Smooth muscle cell of the pulmonary artery (primary cell): ENCODE measurements around the gene ECI2. TPM values are rescaled to one million over a fixed set of nuclear protein-coding genes. Genes with fewer than 3 reads are reported as not detected.

Source experiments
- total RNA-seq: library from RNA; depleted of rRNA; stranded (reverse); fragments of >200 nt; gene quantifications from 2 replicates; pipeline ENCODE4 v1.2.3, GENCODE V29; 2014

The ECI2 gene
- 83.2 and 96.7 TPM in 2 replicates for total RNA-seq

GRCh38 chr6:4134841-4135664 lies at the start of gene ECI2:
ECI2 (minus strand) TSS chr6:4135575; CDS start chr6:4135560, 15 bp downstream.

GRCh38 chr6:4078691-4079471 lies 56.5 kb downstream of the ECI2 start, which contains the start of gene FAM217A:
FAM217A (minus strand) TSS chr6:4079137; CDS start chr6:4077414, 1,723 bp downstream.

Other genes with a start within 250 kb of the ECI2 start
- gene FAM217A, start 56.4 kb downstream of the ECI2 start, total RNA-seq: not detected in 2 replicates